ENCODE measurements around the gene OR2D2.

Gene OR2D2

DNA sequence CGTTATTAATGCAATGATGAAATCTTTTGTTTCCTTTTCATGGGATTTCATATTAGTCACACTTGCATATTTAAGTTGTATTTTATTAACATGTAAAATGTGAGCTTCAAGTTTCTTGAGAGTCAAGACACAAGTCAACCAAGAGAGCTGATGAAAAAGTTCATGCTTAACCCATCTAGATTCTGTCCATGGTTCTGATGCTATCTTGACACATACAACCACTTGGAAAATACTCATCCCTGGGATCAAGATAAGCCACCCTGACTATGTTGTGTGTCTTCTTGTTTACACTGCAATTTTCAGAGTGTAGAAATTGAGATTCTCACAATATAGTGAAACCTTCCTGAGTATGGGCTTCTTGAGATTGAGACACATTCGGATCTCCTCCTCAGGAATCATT, 16.5 kb downstream of the OR2D2 start:
- Histone ChIP-seq H3K4me1 (ENCODE audit: control insufficient read depth, insufficient read depth, low read length) (no peaks in the 10 kb centered on the region), H3K36me3 (ENCODE audit: control insufficient read depth in 2 of 2, insufficient read depth in 1 of 2, low read length in 2 of 2) (no peaks in the 10 kb centered on the region), H3K9me3 (ENCODE audit: control insufficient read depth, insufficient read depth, low read depth, low read length) (no peaks in the 10 kb centered on the region), H3K27ac (ENCODE audit: extremely low read depth, low read depth, low read length) (no peak overlapping the region), H3K4me3 (ENCODE audit: low read depth, low read length) (no peak overlapping the region)
- TF ChIP-seq, protein P1, sequence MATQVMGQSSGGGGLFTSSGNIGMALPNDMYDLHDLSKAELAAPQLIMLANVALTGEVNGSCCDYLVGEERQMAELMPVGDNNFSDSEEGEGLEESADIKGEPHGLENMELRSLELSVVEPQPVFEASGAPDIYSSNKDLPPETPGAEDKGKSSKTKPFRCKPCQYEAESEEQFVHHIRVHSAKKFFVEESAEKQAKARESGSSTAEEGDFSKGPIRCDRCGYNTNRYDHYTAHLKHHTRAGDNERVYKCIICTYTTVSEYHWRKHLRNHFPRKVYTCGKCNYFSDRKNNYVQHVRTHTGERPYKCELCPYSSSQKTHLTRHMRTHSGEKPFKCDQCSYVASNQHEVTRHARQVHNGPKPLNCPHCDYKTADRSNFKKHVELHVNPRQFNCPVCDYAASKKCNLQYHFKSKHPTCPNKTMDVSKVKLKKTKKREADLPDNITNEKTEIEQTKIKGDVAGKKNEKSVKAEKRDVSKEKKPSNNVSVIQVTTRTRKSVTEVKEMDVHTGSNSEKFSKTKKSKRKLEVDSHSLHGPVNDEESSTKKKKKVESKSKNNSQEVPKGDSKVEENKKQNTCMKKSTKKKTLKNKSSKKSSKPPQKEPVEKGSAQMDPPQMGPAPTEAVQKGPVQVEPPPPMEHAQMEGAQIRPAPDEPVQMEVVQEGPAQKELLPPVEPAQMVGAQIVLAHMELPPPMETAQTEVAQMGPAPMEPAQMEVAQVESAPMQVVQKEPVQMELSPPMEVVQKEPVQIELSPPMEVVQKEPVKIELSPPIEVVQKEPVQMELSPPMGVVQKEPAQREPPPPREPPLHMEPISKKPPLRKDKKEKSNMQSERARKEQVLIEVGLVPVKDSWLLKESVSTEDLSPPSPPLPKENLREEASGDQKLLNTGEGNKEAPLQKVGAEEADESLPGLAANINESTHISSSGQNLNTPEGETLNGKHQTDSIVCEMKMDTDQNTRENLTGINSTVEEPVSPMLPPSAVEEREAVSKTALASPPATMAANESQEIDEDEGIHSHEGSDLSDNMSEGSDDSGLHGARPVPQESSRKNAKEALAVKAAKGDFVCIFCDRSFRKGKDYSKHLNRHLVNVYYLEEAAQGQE (tag by site-specific recombination; IDR thresholded peaks at IDR 0.05): peak; percentile 56
- TF ChIP-seq, protein P2, sequence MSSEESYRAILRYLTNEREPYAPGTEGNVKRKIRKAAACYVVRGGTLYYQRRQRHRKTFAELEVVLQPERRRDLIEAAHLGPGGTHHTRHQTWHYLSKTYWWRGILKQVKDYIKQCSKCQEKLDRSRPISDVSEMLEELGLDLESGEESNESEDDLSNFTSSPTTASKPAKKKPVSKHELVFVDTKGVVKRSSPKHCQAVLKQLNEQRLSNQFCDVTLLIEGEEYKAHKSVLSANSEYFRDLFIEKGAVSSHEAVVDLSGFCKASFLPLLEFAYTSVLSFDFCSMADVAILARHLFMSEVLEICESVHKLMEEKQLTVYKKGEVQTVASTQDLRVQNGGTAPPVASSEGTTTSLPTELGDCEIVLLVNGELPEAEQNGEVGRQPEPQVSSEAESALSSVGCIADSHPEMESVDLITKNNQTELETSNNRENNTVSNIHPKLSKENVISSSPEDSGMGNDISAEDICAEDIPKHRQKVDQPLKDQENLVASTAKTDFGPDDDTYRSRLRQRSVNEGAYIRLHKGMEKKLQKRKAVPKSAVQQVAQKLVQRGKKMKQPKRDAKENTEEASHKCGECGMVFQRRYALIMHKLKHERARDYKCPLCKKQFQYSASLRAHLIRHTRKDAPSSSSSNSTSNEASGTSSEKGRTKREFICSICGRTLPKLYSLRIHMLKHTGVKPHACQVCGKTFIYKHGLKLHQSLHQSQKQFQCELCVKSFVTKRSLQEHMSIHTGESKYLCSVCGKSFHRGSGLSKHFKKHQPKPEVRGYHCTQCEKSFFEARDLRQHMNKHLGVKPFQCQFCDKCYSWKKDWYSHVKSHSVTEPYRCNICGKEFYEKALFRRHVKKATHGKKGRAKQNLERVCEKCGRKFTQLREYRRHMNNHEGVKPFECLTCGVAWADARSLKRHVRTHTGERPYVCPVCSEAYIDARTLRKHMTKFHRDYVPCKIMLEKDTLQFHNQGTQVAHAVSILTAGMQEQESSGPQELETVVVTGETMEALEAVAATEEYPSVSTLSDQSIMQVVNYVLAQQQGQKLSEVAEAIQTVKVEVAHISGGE (tag by site-specific recombination; conservative IDR thresholded peaks at IDR 0.05; ENCODE audit: low read depth): no peak
- CTCF ChIA-PET: interaction anchor here (0.7 to 1.5 kb wide), 2 partner anchors 43 to 63 kb away, joined by 4 read pairs; no protein-coding TSS in a partner anchor
- POLR2A ChIA-PET: no interaction called here

DNA sequence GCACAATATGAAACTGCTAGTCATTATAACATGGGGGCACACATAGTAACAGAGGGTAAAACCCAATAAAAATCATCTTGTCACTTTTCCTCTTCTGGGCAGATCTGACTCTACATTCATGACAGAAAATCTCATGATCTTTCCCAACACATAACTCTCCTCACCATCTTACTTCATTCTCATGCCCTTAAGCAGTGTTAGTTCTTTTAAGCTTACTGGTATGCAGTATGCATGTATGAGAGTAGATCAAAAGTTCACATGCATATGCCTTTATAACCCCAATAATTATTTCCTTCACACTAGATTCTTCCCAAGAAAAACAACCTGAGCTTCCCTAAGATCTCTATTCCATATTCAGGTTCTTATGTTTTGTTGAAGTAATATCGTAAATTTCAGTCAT, 21.0 kb downstream of the OR2D2 start:
- CTCF ChIA-PET: interaction anchor here (0.9 kb wide), 1 partner anchor 58 kb away, joined by 3 read pairs; no protein-coding TSS in a partner anchor
- no peak overlapping the region for H3K4me3 ChIP-seq (ENCODE audit: low read depth, low read length)
- TF ChIP-seq ZNF623 (tag by site-specific recombination; IDR thresholded peaks at IDR 0.05): no peak
- no peak for TF ChIP-seq ZNF140 (tag by site-specific recombination; IDR thresholded peaks at IDR 0.05)
- TF ChIP-seq ZNF521 (tag by site-specific recombination; IDR thresholded peaks at IDR 0.05): no peak
- TF ChIP-seq, protein P3, sequence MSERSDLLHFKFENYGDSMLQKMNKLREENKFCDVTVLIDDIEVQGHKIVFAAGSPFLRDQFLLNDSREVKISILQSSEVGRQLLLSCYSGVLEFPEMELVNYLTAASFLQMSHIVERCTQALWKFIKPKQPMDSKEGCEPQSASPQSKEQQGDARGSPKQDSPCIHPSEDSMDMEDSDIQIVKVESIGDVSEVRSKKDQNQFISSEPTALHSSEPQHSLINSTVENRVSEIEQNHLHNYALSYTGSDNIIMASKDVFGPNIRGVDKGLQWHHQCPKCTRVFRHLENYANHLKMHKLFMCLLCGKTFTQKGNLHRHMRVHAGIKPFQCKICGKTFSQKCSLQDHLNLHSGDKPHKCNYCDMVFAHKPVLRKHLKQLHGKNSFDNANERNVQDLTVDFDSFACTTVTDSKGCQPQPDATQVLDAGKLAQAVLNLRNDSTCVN (tag by site-specific recombination; optimal IDR thresholded peaks at IDR 0.05): no peak
- TF ChIP-seq MZF1 (tag by site-specific recombination; IDR thresholded peaks at IDR 0.05; ENCODE audit: borderline replicate concordance): no peak
- no peak for TF ChIP-seq ZNF214 (tag by site-specific recombination; IDR thresholded peaks at IDR 0.05; ENCODE audit: borderline replicate concordance)
- TF ChIP-seq SALL2 (tag by site-specific recombination; IDR thresholded peaks at IDR 0.05; ENCODE audit: borderline replicate concordance): no peak
- no peak for TF ChIP-seq ZNF24 (tag by site-specific recombination; IDR thresholded peaks at IDR 0.05)
- TF ChIP-seq, protein P4, sequence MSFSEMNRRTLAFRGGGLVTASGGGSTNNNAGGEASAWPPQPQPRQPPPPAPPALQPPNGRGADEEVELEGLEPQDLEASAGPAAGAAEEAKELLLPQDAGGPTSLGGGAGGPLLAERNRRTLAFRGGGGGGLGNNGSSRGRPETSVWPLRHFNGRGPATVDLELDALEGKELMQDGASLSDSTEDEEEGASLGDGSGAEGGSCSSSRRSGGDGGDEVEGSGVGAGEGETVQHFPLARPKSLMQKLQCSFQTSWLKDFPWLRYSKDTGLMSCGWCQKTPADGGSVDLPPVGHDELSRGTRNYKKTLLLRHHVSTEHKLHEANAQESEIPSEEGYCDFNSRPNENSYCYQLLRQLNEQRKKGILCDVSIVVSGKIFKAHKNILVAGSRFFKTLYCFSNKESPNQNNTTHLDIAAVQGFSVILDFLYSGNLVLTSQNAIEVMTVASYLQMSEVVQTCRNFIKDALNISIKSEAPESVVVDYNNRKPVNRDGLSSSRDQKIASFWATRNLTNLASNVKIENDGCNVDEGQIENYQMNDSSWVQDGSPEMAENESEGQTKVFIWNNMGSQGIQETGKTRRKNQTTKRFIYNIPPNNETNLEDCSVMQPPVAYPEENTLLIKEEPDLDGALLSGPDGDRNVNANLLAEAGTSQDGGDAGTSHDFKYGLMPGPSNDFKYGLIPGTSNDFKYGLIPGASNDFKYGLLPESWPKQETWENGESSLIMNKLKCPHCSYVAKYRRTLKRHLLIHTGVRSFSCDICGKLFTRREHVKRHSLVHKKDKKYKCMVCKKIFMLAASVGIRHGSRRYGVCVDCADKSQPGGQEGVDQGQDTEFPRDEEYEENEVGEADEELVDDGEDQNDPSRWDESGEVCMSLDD (tag by site-specific recombination; IDR thresholded peaks at IDR 0.05): no peak
- no peak for TF ChIP-seq ZNF391 (tag by site-specific recombination; IDR thresholded peaks at IDR 0.05; ENCODE audit: borderline replicate concordance, low read depth)
- TF ChIP-seq ZNF610 (tag by site-specific recombination; IDR thresholded peaks at IDR 0.05; ENCODE audit: borderline replicate concordance): no peak
- no peak for TF ChIP-seq ZNF174 (tag by site-specific recombination; IDR thresholded peaks at IDR 0.05)
- TF ChIP-seq, protein P5, sequence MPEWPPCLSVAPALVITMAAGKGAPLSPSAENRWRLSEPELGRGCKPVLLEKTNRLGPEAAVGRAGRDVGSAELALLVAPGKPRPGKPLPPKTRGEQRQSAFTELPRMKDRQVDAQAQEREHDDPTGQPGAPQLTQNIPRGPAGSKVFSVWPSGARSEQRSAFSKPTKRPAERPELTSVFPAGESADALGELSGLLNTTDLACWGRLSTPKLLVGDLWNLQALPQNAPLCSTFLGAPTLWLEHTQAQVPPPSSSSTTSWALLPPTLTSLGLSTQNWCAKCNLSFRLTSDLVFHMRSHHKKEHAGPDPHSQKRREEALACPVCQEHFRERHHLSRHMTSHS (tag by site-specific recombination; IDR thresholded peaks at IDR 0.05): no peak
- TF ChIP-seq ZNF629 (tag by site-specific recombination; IDR thresholded peaks at IDR 0.05): no peak
- TF ChIP-seq ZNF211 (tag by site-specific recombination; IDR thresholded peaks at IDR 0.05; ENCODE audit: low read depth): no peak
- TF ChIP-seq, protein P6, sequence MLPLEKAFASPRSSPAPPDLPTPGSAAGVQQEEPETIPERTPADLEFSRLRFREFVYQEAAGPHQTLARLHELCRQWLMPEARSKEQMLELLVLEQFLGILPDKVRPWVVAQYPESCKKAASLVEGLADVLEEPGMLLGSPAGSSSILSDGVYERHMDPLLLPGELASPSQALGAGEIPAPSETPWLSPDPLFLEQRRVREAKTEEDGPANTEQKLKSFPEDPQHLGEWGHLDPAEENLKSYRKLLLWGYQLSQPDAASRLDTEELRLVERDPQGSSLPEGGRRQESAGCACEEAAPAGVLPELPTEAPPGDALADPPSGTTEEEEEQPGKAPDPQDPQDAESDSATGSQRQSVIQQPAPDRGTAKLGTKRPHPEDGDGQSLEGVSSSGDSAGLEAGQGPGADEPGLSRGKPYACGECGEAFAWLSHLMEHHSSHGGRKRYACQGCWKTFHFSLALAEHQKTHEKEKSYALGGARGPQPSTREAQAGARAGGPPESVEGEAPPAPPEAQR (tag by site-specific recombination; IDR thresholded peaks at IDR 0.05): no peak
- TF ChIP-seq, protein P7, sequence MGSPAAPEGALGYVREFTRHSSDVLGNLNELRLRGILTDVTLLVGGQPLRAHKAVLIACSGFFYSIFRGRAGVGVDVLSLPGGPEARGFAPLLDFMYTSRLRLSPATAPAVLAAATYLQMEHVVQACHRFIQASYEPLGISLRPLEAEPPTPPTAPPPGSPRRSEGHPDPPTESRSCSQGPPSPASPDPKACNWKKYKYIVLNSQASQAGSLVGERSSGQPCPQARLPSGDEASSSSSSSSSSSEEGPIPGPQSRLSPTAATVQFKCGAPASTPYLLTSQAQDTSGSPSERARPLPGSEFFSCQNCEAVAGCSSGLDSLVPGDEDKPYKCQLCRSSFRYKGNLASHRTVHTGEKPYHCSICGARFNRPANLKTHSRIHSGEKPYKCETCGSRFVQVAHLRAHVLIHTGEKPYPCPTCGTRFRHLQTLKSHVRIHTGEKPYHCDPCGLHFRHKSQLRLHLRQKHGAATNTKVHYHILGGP (tag by site-specific recombination; IDR thresholded peaks at IDR 0.05): no peak

More for the DNA sequence above, 21.0 kb downstream of the OR2D2 start:
- H3K9me3 ChIP-seq (ENCODE audit: control insufficient read depth, insufficient read depth, low read depth, low read length): no peaks in the 10 kb centered on the region
- POLR2A ChIA-PET: no interaction called here
- no peak overlapping the region for H3K27ac ChIP-seq (ENCODE audit: extremely low read depth, low read depth, low read length)
- no peaks in the 10 kb centered on the region for H3K4me1 ChIP-seq (ENCODE audit: control insufficient read depth, insufficient read depth, low read length)
- no peaks in the 10 kb centered on the region for H3K36me3 ChIP-seq (ENCODE audit: control insufficient read depth in 2 of 2, insufficient read depth in 1 of 2, low read length in 2 of 2)
